WTC11 (cell line): ENCODE results near the gene GATAD2A. TPM values are rescaled to one million over a fixed set of nuclear protein-coding genes. Genes with fewer than 3 reads are reported as not detected.
A peak's percentile ranks its signal among the peaks of the same experiment; 100 is the strongest.

Experiments used
- ATAC-seq: fragments of 200-7000 bp; cut with Tn5 transposase; 2 replicates; pipeline ENCODE4 v1.10.0; 2021; ENCODE audit warnings: mild to moderate bottlenecking, moderate library complexity
- CTCF ChIA-PET: fragments of 300-600 bp; sonication (Branson Sonifier 250); formaldehyde crosslinking; loops from one replicate; lab custom pipeline; 2021; ENCODE audit warnings: antibody characterized with exemption; lab: Charles Lee
- POLR2A ChIA-PET: fragments of 350-600 bp; sonication (Branson Sonifier 250); formaldehyde crosslinking; loops from one replicate; lab custom pipeline; 2021; ENCODE audit warnings: antibody characterized with exemption; lab: Charles Lee
- DNase-seq: peaks from one replicate; pipeline ENCODE4 v3.0.0; 2021; ENCODE audit warnings: low spot score
- H3K27ac Mint-ChIP-seq: 2 replicates; pipeline ENCODE4 v1.8.0; 2021; ENCODE audit warnings: mixed read lengths
- H3K27me3 Mint-ChIP-seq: 2 replicates; pipeline ENCODE4 v1.8.0; 2021; ENCODE audit warnings: low read depth, mild to moderate bottlenecking, moderate library complexity, mixed read lengths
- H3K36me3 Mint-ChIP-seq: 2 replicates; pipeline ENCODE4 v1.8.0; 2021; ENCODE audit warnings: mixed read lengths
- H3K4me1 Mint-ChIP-seq: 2 replicates; pipeline ENCODE4 v1.8.0; 2022; ENCODE audit warnings: mixed read lengths
- H3K4me3 Mint-ChIP-seq: 2 replicates; pipeline ENCODE4 v1.8.0; 2021; ENCODE audit warnings: mild to moderate bottlenecking, moderate library complexity, mixed read lengths
- H3K9me3 Mint-ChIP-seq: 2 replicates; pipeline ENCODE4 v1.8.0; 2021; ENCODE audit warnings: mixed read lengths
- ELF4 ChIP-seq: sonication (generic); formaldehyde crosslinking; IDR thresholded peaks from 2 replicates; pipeline ENCODE4 v1.8.1; 2022; ENCODE audit warnings: low read depth, mild to moderate bottlenecking, moderate library complexity, missing genetic modification reagents
- MYBL2 ChIP-seq: sonication (generic); formaldehyde crosslinking; IDR thresholded peaks from 2 replicates; pipeline ENCODE4 v1.8.1; 2023; ENCODE audit warnings: mild to moderate bottlenecking, moderate library complexity, missing genetic modification reagents
- PRRX2 ChIP-seq: fragments of 250-450 bp; sonication (Bioruptor Pico); IDR thresholded peaks from 2 replicates; pipeline ENCODE4 v1.8.0; 2021; ENCODE audit warnings: mild to moderate bottlenecking
- ZNF121 ChIP-seq: sonication (generic); formaldehyde crosslinking; IDR thresholded peaks from 2 replicates; pipeline ENCODE4 v1.8.0; 2023; ENCODE audit warnings: missing genetic modification reagents
- ZNF317 ChIP-seq: sonication (generic); formaldehyde crosslinking; IDR thresholded peaks from 2 replicates; pipeline ENCODE4 v1.8.1; 2023; ENCODE audit warnings: low read depth, mild to moderate bottlenecking, moderate library complexity, missing genetic modification reagents, borderline replicate concordance
- ZNF423 ChIP-seq: fragments of 250-450 bp; sonication (Bioruptor Pico); IDR thresholded peaks from 2 replicates; pipeline ENCODE4 v2.1.2; 2022; ENCODE audit warnings: mild to moderate bottlenecking, moderate library complexity
- total RNA-seq: library from RNA; stranded (reverse); gene quantifications from 3 replicates; pipeline ENCODE4 v1.2.3, GENCODE V29; 2021
- TF ChIP-seq, protein P1 (sequence below): sonication (generic); formaldehyde crosslinking; IDR thresholded peaks from 2 replicates; pipeline ENCODE4 v1.8.1; 2022; ENCODE audit warnings: low read depth, missing genetic modification reagents, borderline replicate concordance
- TF ChIP-seq, protein P2 (sequence below): fragments of 250-450 bp; sonication (Bioruptor Pico); IDR thresholded peaks from 2 replicates; pipeline ENCODE4 v1.8.0; 2021; ENCODE audit warnings: mild to moderate bottlenecking
- TF ChIP-seq, protein P3 (sequence below): sonication (generic); formaldehyde crosslinking; IDR thresholded peaks from 2 replicates; pipeline ENCODE4 v1.8.1; 2022; ENCODE audit warnings: missing genetic modification reagents, borderline replicate concordance
- TF ChIP-seq, protein P4 (sequence below): sonication (generic); formaldehyde crosslinking; IDR thresholded peaks from 2 replicates; pipeline ENCODE4 v1.8.0; 2022; ENCODE audit warnings: mild to moderate bottlenecking, missing genetic modification reagents
- TF ChIP-seq, protein P5 (sequence below): sonication (generic); formaldehyde crosslinking; IDR thresholded peaks from 2 replicates; pipeline ENCODE4 v1.8.0; 2023; ENCODE audit warnings: missing genetic modification reagents

The GATAD2A gene
- total RNA-seq, 1 experiment from 2014 or later = 209 TPM

DNA sequence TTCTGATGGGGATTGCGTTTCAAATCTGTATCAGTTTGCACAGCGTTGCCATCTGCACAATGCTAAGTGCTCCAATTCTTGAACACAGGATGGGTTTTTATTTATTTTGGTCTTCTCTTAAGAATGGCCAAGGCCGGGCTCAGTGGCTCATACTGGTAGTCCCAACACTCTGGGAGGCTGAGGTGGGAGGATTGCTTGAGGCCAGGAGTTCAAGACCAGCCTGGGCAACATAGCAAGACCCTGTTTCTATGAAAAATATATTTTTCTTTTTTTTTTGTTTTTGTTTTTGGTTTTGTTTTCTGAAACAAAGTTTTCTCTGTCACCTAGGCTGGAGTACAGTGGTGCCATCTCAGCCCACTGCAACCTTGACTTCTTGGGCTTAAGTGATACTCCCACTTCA is 117.7 kb downstream of the GATAD2A start:
- DNase-seq (no peak), ATAC-seq (no peak)
- Mint-ChIP-seq H3K4me3 (no peak overlapping the region), H3K4me1 (no peaks in the 10 kb centered on the region), H3K9me3 (no peaks in the 10 kb centered on the region), H3K27me3 (no peaks in the 10 kb centered on the region), H3K36me3 (peaks cover 27% of the 10 kb centered on the region), H3K27ac (0 out of 2 replicates have a peak overlapping the region, but pooled peaks have one; percentile 12)
- POLR2A ChIA-PET = no interaction called here
- CTCF ChIA-PET = interaction anchor here (1.0 kb wide), 1 partner anchor 9 kb away, joined by 4 read pairs; no protein-coding TSS in a partner anchor
- TF ChIP-seq MYBL2 (CRISPR knock-in tag) (no peak), ZNF121 (CRISPR knock-in tag) (peak; percentile 70)

DNA sequence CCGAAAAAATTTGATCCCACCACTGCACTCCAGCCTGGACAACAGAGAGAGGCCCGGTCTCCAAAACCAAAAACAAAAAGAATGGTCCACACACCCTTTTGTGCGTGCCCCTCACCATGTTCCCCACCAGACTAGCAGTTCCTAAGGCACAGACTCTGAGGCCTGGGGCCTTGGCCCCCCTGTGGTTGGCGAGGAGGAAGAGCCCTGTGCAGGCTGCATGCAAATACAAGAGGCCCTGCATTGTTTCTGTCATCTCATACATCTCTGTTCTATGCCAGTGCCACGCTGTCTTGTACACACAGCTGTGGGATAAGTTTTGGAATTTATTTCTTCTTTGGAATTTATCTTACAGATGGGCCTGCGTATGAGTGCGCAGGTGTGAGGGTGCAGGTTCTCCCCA is 118.6 kb downstream of the GATAD2A start:
- H3K4me3 Mint-ChIP-seq = no peak overlapping the region
- TF ChIP-seq, protein P1, sequence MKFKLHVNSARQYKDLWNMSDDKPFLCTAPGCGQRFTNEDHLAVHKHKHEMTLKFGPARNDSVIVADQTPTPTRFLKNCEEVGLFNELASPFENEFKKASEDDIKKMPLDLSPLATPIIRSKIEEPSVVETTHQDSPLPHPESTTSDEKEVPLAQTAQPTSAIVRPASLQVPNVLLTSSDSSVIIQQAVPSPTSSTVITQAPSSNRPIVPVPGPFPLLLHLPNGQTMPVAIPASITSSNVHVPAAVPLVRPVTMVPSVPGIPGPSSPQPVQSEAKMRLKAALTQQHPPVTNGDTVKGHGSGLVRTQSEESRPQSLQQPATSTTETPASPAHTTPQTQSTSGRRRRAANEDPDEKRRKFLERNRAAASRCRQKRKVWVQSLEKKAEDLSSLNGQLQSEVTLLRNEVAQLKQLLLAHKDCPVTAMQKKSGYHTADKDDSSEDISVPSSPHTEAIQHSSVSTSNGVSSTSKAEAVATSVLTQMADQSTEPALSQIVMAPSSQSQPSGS (CRISPR knock-in tag) = no peak
- no peak for TF ChIP-seq ZNF423 (CRISPR knock-in tag)
- TF ChIP-seq, all 79 proteins: peak for 0
- DNase-seq (no peak), ATAC-seq (no peak)
- ChIA-PET CTCF (interaction anchor here (1.0 kb wide), 1 partner anchor 8 kb away, joined by 4 read pairs; no protein-coding TSS in a partner anchor), POLR2A (no interaction called here)
- Mint-ChIP-seq H3K27ac (no peak overlapping the region), H3K36me3 (peaks cover 26% of the 10 kb centered on the region), H3K4me1 (no peaks in the 10 kb centered on the region), H3K9me3 (no peaks in the 10 kb centered on the region), H3K27me3 (no peaks in the 10 kb centered on the region)

DNA sequence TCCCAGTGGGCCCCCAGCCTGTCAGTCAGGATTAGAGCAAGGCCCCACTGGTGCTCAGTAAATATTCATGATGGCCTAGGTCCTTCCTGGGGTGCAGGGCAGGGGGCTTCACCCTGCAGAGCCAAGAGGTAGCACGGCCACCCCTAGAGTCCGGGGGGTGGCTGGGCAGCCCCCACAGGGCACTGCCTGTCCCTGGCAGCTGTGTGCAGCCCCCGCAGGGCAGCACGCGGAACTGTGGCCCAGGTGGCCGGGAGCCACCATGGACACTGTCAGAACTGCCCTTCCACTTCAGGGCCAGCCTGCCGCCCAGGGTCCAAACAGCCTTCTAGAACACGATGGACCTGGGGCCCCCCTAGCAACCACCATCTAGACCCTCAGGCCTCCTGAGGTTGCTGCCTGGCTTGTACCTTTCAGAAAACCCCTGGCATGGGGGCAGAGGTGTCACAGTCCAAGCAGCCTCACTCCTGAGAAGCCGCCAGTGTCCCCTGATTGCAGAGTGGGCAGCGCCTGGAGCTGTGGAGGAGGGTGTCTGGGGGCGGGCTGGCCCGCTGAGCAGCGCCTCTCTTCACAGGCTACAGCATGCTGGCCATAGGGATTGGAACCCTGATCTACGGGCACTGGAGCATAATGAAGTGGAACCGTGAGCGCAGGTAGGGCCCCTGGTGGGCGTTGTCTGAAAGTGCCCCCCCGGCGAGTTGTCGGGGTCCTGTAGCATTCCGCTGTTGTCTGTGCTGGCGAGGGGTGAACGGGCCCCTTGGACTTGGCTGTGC is 120.3 kb downstream of the GATAD2A start:
- H3K27me3 Mint-ChIP-seq = no peaks in the 10 kb centered on the region
- TF ChIP-seq, protein P2, sequence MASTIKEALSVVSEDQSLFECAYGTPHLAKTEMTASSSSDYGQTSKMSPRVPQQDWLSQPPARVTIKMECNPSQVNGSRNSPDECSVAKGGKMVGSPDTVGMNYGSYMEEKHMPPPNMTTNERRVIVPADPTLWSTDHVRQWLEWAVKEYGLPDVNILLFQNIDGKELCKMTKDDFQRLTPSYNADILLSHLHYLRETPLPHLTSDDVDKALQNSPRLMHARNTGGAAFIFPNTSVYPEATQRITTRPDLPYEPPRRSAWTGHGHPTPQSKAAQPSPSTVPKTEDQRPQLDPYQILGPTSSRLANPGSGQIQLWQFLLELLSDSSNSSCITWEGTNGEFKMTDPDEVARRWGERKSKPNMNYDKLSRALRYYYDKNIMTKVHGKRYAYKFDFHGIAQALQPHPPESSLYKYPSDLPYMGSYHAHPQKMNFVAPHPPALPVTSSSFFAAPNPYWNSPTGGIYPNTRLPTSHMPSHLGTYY (CRISPR knock-in tag) = no peak
- no peak for TF ChIP-seq ELF4 (CRISPR knock-in tag)
- peak; percentile 16; the same call in 1 of the 2 replicates for TF ChIP-seq ZNF423 (CRISPR knock-in tag)
- TF ChIP-seq, protein P3, sequence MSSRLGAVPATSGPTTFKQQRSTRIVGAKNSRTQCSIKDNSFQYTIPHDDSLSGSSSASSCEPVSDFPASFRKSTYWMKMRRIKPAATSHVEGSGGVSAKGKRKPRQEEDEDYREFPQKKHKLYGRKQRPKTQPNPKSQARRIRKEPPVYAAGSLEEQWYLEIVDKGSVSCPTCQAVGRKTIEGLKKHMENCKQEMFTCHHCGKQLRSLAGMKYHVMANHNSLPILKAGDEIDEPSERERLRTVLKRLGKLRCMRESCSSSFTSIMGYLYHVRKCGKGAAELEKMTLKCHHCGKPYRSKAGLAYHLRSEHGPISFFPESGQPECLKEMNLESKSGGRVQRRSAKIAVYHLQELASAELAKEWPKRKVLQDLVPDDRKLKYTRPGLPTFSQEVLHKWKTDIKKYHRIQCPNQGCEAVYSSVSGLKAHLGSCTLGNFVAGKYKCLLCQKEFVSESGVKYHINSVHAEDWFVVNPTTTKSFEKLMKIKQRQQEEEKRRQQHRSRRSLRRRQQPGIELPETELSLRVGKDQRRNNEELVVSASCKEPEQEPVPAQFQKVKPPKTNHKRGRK (CRISPR knock-in tag) = no peak
- TF ChIP-seq, protein P4, sequence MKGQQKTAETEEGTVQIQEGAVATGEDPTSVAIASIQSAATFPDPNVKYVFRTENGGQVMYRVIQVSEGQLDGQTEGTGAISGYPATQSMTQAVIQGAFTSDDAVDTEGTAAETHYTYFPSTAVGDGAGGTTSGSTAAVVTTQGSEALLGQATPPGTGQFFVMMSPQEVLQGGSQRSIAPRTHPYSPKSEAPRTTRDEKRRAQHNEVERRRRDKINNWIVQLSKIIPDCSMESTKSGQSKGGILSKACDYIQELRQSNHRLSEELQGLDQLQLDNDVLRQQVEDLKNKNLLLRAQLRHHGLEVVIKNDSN (CRISPR knock-in tag) = no peak
- TF ChIP-seq, protein P5, sequence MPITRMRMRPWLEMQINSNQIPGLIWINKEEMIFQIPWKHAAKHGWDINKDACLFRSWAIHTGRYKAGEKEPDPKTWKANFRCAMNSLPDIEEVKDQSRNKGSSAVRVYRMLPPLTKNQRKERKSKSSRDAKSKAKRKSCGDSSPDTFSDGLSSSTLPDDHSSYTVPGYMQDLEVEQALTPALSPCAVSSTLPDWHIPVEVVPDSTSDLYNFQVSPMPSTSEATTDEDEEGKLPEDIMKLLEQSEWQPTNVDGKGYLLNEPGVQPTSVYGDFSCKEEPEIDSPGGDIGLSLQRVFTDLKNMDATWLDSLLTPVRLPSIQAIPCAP (CRISPR knock-in tag) = no peak
- TF ChIP-seq PRRX2 (CRISPR knock-in tag) = no peak
- no peak for TF ChIP-seq ZNF317 (CRISPR knock-in tag)
- TF ChIP-seq, all 79 proteins: peak for 1
- peaks cover 8% of the 10 kb centered on the region for H3K4me1 Mint-ChIP-seq
- peaks cover 13% of the 10 kb centered on the region for H3K36me3 Mint-ChIP-seq
- no peaks in the 10 kb centered on the region for H3K9me3 Mint-ChIP-seq
- ChIA-PET POLR2A (no interaction called here), CTCF (interaction anchor here (1.0 to 1.2 kb wide), 3 partner anchors 27 to 142 kb away, joined by 3 to 6 read pairs (median 5); partner anchors contain the start of gene ZNF101)
- no peak overlapping the region for H3K4me3 Mint-ChIP-seq
- DNase-seq (no peak), ATAC-seq (no peak; the same call in 1 of the 2 replicates)
- no peak overlapping the region for H3K27ac Mint-ChIP-seq
